ENCODE data around the gene ATRN.
"Not testable (repeated sequence)": the region's sequence is repeated elsewhere in the genome, so short reads cannot be mapped to it uniquely, and the experiment has no call there.

ATRN gene

GRCh38 chr20:3492669-3493068, 21.9 kb downstream of the ATRN start:
- TF ChIP-seq ZFX (IDR thresholded peaks at IDR 0.05) (no peak), CTCF (conservative IDR thresholded peaks at IDR 0.05) (no peak)
- no peak overlapping the region for H3K27ac ChIP-seq

- TF ChIP-seq ZFX (IDR thresholded peaks at IDR 0.05) (no peak), CTCF (conservative IDR thresholded peaks at IDR 0.05) (no peak)
Measured at GRCh38 chr20:3494218-3494617, 23.4 kb downstream of the ATRN start.

GRCh38 chr20:3502878-3503277, 32.1 kb downstream of the ATRN start:
- TF ChIP-seq ZFX (IDR thresholded peaks at IDR 0.05) (no peak), CTCF (conservative IDR thresholded peaks at IDR 0.05) (no peak)

More at GRCh38 chr20:3494218-3494617, 23.4 kb downstream of the ATRN start:
- H3K27ac ChIP-seq = no peak overlapping the region

GRCh38 chr20:3505148-3505547, 34.3 kb downstream of the ATRN start:
- TF ChIP-seq ZFX (IDR thresholded peaks at IDR 0.05) (no peak), CTCF (conservative IDR thresholded peaks at IDR 0.05) (no peak)
- no peak overlapping the region for H3K27ac ChIP-seq

More at GRCh38 chr20:3502878-3503277, 32.1 kb downstream of the ATRN start:
- H3K27ac ChIP-seq = no peak overlapping the region

GRCh38 chr20:3509064-3509463, 38.2 kb downstream of the ATRN start:
- TF ChIP-seq ZFX (IDR thresholded peaks at IDR 0.05) (no peak), CTCF (conservative IDR thresholded peaks at IDR 0.05) (no peak)
- H3K27ac ChIP-seq = no peak overlapping the region

GRCh38 chr20:3510110-3510509, 39.3 kb downstream of the ATRN start:
- no peak for TF ChIP-seq ZFX (IDR thresholded peaks at IDR 0.05)
- TF ChIP-seq CTCF (conservative IDR thresholded peaks at IDR 0.05) = no peak
- H3K27ac ChIP-seq = no peak overlapping the region

GRCh38 chr20:3512239-3512638, 41.4 kb downstream of the ATRN start:
- not testable (repeated sequence) for H3K27ac ChIP-seq

GRCh38 chr20:3514012-3514642, 43.3 kb downstream of the ATRN start:
- TF ChIP-seq ZFX (IDR thresholded peaks at IDR 0.05) = no peak
- TF ChIP-seq CTCF (conservative IDR thresholded peaks at IDR 0.05) = no peak

More at GRCh38 chr20:3514012-3514642, 43.3 kb downstream of the ATRN start:
- H3K27ac ChIP-seq = no peak overlapping the region

Measured in C4-2B (cell line).